Sigmoid colon (tissue), 7 donors: ENCODE data around the gene GUCA1C. TPM values are rescaled to one million over a fixed set of nuclear protein-coding genes. Genes with fewer than 3 reads are reported as not detected.

Experiments used
- DNase-seq: peaks from one replicate; pipeline ENCODE4 v3.0.0-alpha.2; 2019
- H3K27ac ChIP-seq, 4 donors: fragments of 200-600 bp; sonication (generic); one replicate each; pipeline ENCODE4 v1.5.1; 2016 to 2019; ENCODE audit warnings: mild to moderate bottlenecking in 1 of 4
- H3K27me3 ChIP-seq, 3 donors: fragments of 200-600 bp; sonication (generic); one replicate each; pipeline ENCODE4 v1.5.1; 2019; ENCODE audit warnings: mild to moderate bottlenecking in 1 of 3
- H3K36me3 ChIP-seq, 4 donors: fragments of 200-600 bp; sonication (generic); one replicate each; pipeline ENCODE4 v1.5.1; 2016 to 2019
- H3K4me1 ChIP-seq, 4 donors: fragments of 200-600 bp; sonication (generic); one replicate each; pipeline ENCODE4 v1.5.1; 2017 to 2019
- H3K4me3 ChIP-seq, 4 donors: fragments of 200-600 bp; sonication (generic); one replicate each; pipeline ENCODE4 v1.5.1; 2017 to 2019; ENCODE audit warnings: mild to moderate bottlenecking in 2 of 4, moderate library complexity in 1 of 4
- H3K9me3 ChIP-seq, 4 donors: fragments of 200-600 bp in 3 of 4; sonication (generic) in 3 of 4; one replicate each; pipeline versions ENCODE4 v1.5.1 to v1.6.1; 2013 to 2019
- CTCF ChIP-seq, 4 experiments: fragments of 450-650 bp in 3 of 4; fragments of 200-600 bp in 1 of 4; IDR thresholded peaks; one replicate each; pipeline ENCODE4 v1.5.1; 2016 to 2019; ENCODE audit warnings: antibody characterized with exemption in 4 of 4, mild to moderate bottlenecking in 3 of 4, moderate library complexity in 2 of 4
- EP300 ChIP-seq, 4 donors: sonication (generic); formaldehyde crosslinking; IDR thresholded peaks; one replicate each; pipeline ENCODE4 v1.6.1; 2017; ENCODE audit warnings: antibody characterized with exemption in 4 of 4
- POLR2A ChIP-seq, 2 donors: fragments of 450-650 bp; IDR thresholded peaks; one replicate each; pipeline ENCODE4 v1.6.1; 2016; ENCODE audit warnings: antibody characterized with exemption in 2 of 2, mild to moderate bottlenecking in 2 of 2, moderate library complexity in 2 of 2
- POLR2AphosphoS5 ChIP-seq, 4 donors: sonication (generic); formaldehyde crosslinking; IDR thresholded peaks; one replicate each; pipeline ENCODE4 v1.6.1; 2017; ENCODE audit warnings: antibody characterized with exemption in 4 of 4
- WGBS, 2 donors: extraction: QIAGEN DNeasy Blood & Tissue Kit; methylation state at CpG; one replicate each; pipeline ENCODE4 v1.1.7; 2013; 5-methylcytosine and 5-hydroxymethylcytosine counted together
- intact Hi-C: fragments of 100-400 bp; cut with DNase I; formaldehyde crosslinking; loops from one replicate; pipeline ENCODE4 v1.15.1; 2023
- polyA plus RNA-seq, 3 donors: library from polyadenylated mRNA; stranded (reverse); fragments of 200-250 nt; gene quantifications; one replicate each; pipeline ENCODE4 v1.2.3, GENCODE V29; 2013
- total RNA-seq, 4 donors: library from RNA; depleted of rRNA; stranded (reverse); fragments of >200 nt; gene quantifications; one replicate each; pipeline ENCODE4 v1.1.0, GENCODE V29; 2016
- donor health status: healthy with polysubstance abuse.
- donor health status: Bipolar disorder and iron deficiency.
- donor health status: healthy.

GUCA1C gene
- total and polyA plus RNA-seq, 7 donors: not detected

DNA sequence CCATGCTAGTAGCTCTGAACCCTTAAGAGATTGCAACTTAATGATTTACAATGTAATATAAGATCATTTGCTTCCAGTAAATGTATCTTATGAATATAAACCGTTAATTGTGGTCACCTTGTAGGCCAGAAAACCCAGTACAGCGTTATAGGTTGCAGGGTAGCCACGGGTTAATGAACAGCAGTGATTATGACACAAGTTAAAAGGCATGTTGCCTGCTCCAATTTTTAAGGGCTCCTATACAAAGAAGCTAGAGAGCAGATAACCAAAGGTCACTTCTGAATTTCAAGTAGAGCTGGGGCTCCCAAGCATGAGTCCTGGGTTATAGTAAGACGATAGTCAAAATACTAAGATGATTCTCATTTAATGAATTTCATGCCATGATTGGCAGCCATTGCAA, 13.5 kb downstream of the GUCA1C start:
- H3K27me3 ChIP-seq: no peaks in the 10 kb centered on the region
- no peak for DNase-seq
- H3K4me3 ChIP-seq: no peak overlapping the region
- no peaks in the 10 kb centered on the region for H3K9me3 ChIP-seq
- intact Hi-C loops: no loop called here
- H3K4me1 ChIP-seq: no peaks in the 10 kb centered on the region
- 19 to 64% methylated on average over 4 of the region's 4 CpGs for WGBS, 2 donors
- TF ChIP-seq POLR2A (IDR thresholded peaks at IDR 0.05): no peak
- no peak for TF ChIP-seq CTCF (IDR thresholded peaks at IDR 0.05)
- TF ChIP-seq EP300 (IDR thresholded peaks at IDR 0.05): no peak
- no peak for TF ChIP-seq POLR2AphosphoS5 (IDR thresholded peaks at IDR 0.05)
- H3K36me3 ChIP-seq: no peaks in the 10 kb centered on the region
- no peak overlapping the region for H3K27ac ChIP-seq

DNA sequence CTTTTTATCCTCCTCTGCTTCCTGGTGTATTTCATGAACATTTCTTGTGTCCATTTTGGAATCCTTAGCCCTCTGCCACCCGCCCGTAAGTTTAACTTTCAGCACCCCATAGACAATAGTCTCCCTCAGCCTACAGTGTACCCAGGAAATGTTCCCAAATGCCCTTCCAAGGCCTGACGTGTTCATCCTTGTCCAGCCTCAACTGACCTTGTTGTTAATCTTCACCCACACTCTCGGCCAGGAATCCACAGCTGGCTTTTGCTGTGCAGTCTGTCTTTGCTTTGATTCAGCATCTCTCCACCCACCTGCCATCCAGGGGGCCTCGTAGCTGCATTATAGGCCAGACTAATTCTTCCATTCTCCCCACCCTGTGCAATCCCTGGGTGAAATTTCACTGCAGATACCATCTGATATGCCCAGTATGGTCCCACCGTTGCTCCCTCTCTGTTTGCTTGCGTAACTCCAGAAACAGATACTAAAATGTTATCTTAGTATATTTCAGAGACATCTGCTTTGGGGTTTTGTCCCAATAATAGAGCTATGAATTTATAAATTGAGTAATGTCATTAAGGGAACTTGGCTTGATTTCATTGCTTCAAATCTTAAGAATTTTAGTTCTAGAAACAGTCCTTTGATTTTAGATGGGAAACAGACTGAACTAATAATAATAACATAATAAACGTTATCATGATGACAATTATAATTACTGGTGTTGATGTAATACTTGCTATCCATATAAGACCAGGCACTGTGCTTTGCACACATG, 16.6 kb downstream of the GUCA1C start:
- 83 to 87% methylated on average over 8 of the region's 8 CpGs for WGBS, 2 donors
- intact Hi-C loops: no loop called here
- Histone ChIP-seq H3K9me3 (no peaks in the 10 kb centered on the region), H3K4me3 (no peak overlapping the region), H3K27me3 (no peaks in the 10 kb centered on the region), H3K36me3 (no peaks in the 10 kb centered on the region), H3K4me1 (no peaks in the 10 kb centered on the region), H3K27ac (no peak overlapping the region)
- TF ChIP-seq POLR2AphosphoS5 (IDR thresholded peaks at IDR 0.05) (no peak), CTCF (IDR thresholded peaks at IDR 0.05) (no peak), EP300 (IDR thresholded peaks at IDR 0.05) (no peak), POLR2A (IDR thresholded peaks at IDR 0.05) (no peak)
- DNase-seq: no peak

DNA sequence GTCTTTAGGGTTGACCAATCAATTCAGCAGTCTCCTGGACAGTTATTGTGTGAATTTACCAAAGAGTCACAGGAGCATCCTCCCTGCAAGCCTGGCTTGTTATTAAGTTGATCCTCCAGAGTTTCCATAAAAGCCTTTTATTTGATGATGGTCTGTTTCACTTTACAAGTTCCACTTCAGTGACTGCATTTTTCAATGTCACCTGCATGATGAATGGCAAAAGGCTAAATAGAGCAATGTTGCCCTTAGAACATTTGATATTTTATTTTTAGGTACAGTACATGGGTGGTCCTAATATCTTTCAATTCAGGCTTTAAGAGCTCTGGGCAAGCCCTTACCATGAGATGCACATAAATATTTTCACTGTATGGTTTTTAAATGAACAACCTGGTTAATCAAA, 22.6 kb downstream of the GUCA1C start:
- Histone ChIP-seq H3K9me3 (peaks cover 0 to 3% (median 0%) of the 10 kb centered on the region in 4 donors), H3K4me3 (no peak overlapping the region), H3K4me1 (no peaks in the 10 kb centered on the region), H3K36me3 (no peaks in the 10 kb centered on the region), H3K27me3 (no peaks in the 10 kb centered on the region), H3K27ac (no peak overlapping the region)
- TF ChIP-seq CTCF (IDR thresholded peaks at IDR 0.05): no peak
- TF ChIP-seq POLR2A (IDR thresholded peaks at IDR 0.05): no peak
- no peak for TF ChIP-seq POLR2AphosphoS5 (IDR thresholded peaks at IDR 0.05)
- TF ChIP-seq EP300 (IDR thresholded peaks at IDR 0.05): no peak
- no peak for DNase-seq
- intact Hi-C loops: no loop called here

DNA sequence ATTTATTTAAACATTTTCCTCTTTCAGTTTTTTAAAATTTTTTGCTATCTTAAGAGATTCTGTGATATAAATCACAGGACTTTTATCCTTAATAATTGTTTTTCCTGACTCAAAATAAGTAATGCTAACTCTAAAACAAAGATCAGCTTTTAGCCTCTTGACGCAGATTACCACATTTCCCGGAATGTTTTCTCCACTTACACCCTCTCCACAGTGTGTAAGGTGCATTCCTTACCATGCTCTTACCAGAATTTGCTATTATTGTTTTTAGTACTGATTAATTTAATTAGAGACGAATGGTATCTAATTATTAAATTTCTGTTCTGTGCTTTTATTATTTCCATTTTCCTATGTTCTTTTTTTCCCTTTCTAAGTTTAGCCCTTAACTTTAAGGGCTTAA, 34.8 kb downstream of the GUCA1C start:
- H3K27ac ChIP-seq: no peak overlapping the region
- 91 to 96% methylated on average over 3 of the region's 3 CpGs for WGBS, 2 donors
- no peaks in the 10 kb centered on the region for H3K4me1 ChIP-seq
- no peaks in the 10 kb centered on the region for H3K27me3 ChIP-seq
- H3K36me3 ChIP-seq: no peaks in the 10 kb centered on the region
- TF ChIP-seq POLR2AphosphoS5 (IDR thresholded peaks at IDR 0.05) (no peak), EP300 (IDR thresholded peaks at IDR 0.05) (no peak), POLR2A (IDR thresholded peaks at IDR 0.05) (no peak), CTCF (IDR thresholded peaks at IDR 0.05) (no peak)
- intact Hi-C loops: no loop called here
- no peak for DNase-seq
- no peak overlapping the region for H3K4me3 ChIP-seq
- H3K9me3 ChIP-seq: no peaks in the 10 kb centered on the region
